Stimulated activated CD8-positive, alpha-beta memory T cell treated with anti-CD3 and anti-CD28 coated beads, Interleukin-7, amount 100 ng/mL, for 1 hour (primary cell): Measurements from ENCODE around the gene ESPNL.

Source experiments
- DNase-seq, 2 donors: peaks; one replicate each; pipeline ENCODE4 v3.0.0-alpha.2; 2020; ENCODE audit warnings: low read depth in 2 of 2

Gene ESPNL

GRCh38 chr2:238075397-238075796 lies 24.7 kb upstream of the ESPNL start:
- no peak for DNase-seq

DNA sequence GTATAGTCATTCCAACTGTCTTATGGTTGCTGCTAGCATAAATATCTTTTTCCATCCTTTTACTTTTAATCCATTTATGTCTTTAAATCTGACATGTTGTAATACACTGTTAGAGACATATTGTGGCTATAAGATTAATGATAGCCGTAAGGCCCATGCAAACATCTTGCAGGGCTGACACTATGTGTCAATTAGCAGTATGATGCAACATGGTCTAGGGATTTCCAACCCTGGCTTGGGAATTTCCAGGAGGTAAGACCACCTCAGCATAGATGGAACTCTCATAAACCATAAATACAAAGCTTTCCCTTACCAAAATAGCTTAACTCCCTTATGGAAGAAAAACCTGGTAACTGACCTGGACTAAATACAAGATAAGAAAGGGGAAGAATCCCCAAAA lies 22.8 kb upstream of the ESPNL start:
- no peak for DNase-seq

DNA sequence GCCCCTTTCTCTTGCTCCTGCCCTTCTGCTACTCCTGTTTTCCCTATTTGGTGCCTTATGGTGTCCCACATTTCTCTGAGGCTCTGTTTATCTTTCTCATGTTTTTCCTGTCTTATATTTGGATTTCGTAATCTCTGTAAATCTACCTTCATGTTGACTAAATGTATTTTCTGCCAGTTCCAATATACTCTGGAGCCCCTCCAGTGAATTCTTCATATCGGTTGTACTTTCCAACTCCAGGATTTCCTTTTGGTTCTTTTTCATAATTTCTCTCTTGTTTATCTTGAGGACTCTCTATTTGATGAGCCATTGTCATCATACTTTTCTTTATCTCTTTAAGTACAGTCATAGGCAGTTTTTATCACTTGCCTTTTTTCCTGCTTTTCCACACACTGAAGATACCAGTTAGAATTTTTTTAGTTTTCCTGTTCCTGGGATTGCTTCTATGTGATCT lies 20.2 kb upstream of the ESPNL start:
- DNase-seq, result no peak

DNA sequence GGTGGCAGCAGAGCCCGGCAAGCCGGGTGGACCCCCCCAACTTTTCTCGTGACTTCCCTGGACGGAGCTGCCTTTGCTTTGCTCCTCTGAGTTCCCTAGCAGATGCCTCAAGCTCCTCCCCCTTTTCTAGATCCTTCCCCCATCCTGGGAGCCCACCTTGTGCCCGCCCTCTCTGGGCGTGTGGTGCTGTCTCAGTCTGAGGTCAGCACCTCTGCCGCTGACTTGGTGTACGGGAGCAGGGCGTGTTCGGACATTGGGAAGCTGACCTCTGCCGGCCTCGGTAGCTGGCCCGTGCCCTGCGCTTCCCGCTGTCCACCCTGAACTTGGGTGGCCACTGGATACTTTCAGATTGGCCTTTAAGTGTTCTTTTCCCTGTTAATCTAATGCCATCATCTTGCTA lies 19.6 kb upstream of the ESPNL start:
- DNase-seq, result no peak

DNA sequence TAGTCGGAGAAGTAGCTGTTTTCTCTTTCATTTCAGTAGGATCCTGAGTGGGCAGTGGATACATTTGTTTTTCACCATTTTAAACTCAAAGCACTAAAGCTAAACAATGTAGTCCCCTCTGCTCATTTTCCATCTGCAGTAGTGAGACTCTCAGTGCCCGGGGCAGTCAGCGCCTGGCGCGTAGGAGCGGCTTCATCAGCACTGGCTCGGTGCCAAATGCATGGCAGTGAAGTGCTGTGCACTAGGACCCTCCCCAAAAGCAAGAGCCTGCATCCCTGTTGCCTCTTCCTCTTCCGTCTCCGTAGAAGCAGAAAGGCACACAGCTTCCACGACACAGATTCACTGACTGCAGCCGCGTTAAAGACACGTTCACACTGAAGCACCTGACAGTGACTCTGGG lies 19.0 kb upstream of the ESPNL start:
- no peak for DNase-seq

- DNase-seq, result no peak
Measured at GRCh38 chr2:238081561-238081960, 18.6 kb upstream of the ESPNL start.

- no peak for DNase-seq
Measured at GRCh38 chr2:238082151-238082550, 18.0 kb upstream of the ESPNL start.

DNA sequence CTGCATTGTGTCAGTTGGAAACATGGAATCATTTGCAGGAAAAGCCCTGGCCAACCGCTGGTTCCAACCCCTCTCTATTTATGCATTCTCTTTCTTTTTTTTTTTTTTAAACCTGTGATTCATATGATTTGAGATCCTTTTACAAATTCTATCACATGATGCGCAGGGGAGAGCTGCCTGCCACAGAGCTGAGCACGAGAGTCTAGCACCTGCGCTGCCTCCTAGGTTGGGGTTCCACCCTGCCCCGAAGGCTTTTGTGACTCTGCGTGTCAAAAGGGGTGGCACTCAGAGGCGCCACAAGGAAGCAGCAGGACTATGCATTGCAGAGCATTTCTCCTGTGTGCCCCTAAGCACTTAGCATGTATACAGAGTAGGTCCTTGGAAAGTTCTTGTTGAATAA lies 17.3 kb upstream of the ESPNL start:
- DNase-seq, result no peak

GRCh38 chr2:238083919-238084318 lies 16.2 kb upstream of the ESPNL start:
- no peak for DNase-seq

DNA sequence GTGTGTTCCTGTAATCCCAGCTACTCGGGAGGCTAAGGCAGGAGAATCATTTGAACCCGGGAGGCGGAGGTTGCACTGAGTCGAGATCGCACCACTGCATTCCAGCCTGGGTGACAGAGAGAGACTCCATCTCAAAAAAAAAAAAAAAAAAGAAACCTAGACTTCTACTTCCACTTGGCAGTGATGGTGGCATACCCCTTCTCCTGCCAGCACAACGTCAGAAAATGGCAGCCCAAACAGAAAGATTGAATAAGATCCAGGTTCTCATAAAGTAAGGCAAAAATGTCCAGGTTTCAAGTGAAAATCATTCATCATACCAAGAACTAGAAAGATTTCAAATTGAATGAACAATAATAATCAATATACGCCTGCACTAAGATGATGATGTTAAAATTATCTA lies 15.4 kb upstream of the ESPNL start:
- no peak for DNase-seq

- DNase-seq, result no peak
Measured at GRCh38 chr2:238085899-238086298, 14.2 kb upstream of the ESPNL start.

DNA sequence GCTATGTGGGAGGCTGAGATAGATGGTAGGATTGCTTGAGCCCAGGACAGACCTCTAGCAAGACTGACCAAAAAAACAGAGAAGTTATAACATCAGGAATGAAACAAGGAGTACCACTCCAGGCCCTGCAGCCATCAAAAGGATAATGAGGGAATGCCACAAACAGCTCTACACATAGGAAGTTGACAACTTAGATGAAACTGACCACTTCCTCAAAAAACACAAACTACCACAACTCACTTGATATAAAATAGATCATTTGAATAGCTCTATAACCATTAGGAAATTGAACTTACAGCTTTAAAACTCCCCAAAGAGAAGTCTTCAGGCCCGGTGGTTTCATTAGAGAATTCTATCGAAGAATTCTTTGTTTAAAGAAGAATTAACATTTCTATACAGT lies 12.9 kb upstream of the ESPNL start:
- DNase-seq, result no peak

DNA sequence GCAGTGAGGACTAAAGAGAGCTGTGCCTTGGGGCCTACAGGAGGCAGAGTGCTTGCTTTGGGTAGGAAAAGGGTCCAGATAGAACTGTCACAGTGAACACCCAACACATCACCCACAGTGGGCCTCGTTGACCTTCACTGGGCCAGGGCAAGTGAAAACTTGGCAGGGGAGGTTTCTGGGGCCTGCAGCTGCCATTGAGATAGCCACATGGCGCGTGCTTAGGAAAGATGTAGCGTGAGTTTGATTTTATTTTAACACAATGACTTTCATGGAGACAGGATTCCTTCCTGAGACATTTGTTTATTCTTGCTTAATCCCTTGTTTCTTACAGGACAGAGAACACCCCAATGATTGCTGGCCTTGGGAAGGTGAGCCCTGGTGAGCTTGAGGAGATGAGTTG lies 9.3 kb upstream of the ESPNL start:
- DNase-seq, result no peak

DNA sequence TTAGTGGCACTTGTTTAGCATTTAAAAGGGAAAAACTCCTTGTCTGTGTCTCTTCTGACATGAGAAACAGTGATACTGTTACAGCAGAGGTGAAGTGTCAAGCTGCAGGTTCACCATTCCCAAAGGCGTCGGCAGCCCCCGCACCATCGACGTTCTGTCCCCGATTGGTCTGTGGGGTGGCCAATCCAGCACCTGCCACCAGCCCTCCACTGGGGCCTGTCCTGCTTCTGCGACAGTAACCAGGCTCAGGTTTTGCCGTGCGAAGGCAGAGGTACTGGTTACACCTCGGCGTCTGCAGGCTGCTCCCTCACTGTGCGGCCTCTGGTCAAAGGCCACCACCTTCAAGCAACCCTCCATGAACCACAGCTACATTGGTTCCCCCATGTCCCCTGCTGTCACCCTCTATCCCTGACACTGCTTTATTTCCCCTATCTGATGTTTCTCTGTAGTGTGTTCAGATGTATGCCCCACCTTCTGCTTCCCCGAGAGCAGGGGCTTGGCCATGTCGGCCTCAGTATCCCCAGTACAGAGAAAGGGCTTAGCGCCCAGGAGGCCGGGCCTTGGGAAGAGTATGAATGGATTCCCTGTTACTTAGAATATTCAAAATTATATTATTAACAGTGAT lies 8.6 kb upstream of the ESPNL start:
- DNase-seq, result no peak

DNA sequence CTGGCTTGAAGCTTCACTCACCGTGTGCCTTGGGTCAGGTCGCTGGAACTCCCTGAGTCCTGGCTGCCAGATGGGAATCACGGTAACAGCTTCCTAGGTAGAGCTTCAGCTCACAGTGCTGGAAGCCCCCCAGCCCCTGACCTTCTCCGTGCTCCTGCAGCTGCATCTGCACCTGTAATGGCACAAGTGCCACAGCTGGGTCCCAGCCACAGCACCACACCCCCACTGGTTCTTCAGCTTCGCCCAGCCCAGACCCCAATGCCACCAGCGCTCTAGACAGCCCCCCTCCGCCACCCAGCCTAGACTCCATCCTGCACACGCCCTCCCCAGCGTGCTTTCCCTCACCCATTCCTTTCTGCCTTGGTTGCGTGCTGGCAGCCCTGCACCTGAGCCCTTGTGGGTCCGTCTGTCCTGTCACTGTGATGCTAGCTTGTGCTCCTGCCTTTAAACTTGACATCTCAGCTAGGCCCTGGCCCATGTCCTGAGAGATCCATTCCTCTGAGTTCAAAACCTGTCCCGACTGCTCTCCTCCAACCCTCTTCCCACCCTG lies 7.6 kb upstream of the ESPNL start:
- DNase-seq, result no peak

GRCh38 chr2:238093181-238094140 lies 6.7 kb upstream of the ESPNL start:
- no peak for DNase-seq

DNA sequence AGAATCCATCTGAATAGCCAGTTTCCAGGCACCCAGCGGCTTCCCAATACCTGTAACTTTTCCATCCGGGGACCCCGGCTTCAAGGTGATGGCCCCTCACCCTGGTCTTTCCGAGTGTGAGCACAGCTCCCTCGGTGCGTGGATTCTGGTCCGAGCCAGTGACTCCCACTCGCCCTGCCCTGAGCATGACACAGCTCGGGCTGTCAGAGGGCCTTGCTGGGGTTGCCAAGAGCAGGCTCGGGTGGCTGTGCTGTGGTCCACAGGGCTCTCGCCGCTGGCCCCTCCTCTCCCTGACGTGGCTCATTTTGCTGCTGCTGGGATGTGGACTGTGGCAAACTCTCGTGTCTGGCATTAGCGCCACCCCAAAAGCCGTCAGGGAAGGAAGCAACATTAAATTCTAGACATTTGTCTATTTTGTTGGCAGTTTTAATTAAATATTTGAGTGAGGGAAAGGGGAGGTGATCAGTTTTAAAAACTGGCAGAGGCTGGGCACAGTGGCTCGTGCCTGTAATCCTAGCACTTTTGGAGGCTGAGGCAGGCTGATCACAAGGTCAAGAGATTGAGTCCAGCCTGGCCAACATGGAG lies 5.6 kb upstream of the ESPNL start:
- DNase-seq, result no peak

- DNase-seq, result no peak
Measured at GRCh38 chr2:238095143-238095542, 5.0 kb upstream of the ESPNL start.

- no peak for DNase-seq
Measured at GRCh38 chr2:238096311-238097011, 3.7 kb upstream of the ESPNL start.

GRCh38 chr2:238097201-238097987 lies 2.7 kb upstream of the ESPNL start:
- DNase-seq, result no peak
